GM12878 (cell line): ENCODE results near the gene EEF1AKMT2. TPM values are rescaled to one million over a fixed set of nuclear protein-coding genes. Genes with fewer than 3 reads are reported as not detected.

Experiments
- ATAC-seq: fragments of 200-7000 bp; cut with Tn5 transposase; 3 replicates; pipeline ENCODE4 v1.9.1; 2020; ENCODE audit warnings: mild to moderate bottlenecking, moderate library complexity
- BruUV-seq: library from RNA; stranded (reverse); fragments of 400-500 nt; replicated peaks from 2 replicates; lab custom pipeline; 2021; lab: Mats Ljungman, UMichigan
- CTCF ChIA-PET: fragments of 300-600 bp; sonication (Branson Sonifier 250); formaldehyde crosslinking; extraction: SDS; loops from one replicate; lab custom pipeline; 2021; ENCODE audit warnings: inconsistent platforms; lab: Yijun Ruan, JAX
- POLR2A ChIA-PET: fragments of 350-600 bp; formaldehyde crosslinking; extraction: SDS; loops from one replicate; lab custom pipeline; 2021; ENCODE audit warnings: inconsistent platforms; lab: Charles Lee
- RAD21 ChIA-PET: fragments of 300-600 bp; sonication (Branson Sonifier 250); formaldehyde crosslinking; loops from one replicate; lab custom pipeline; 2023; ENCODE audit warnings: antibody characterized with exemption; ENCODE audit not compliant: unreplicated experiment; lab: Charles Lee
- SMC1A ChIA-PET: fragments of 300-600 bp; sonication (Branson Sonifier 250); formaldehyde crosslinking; loops from one replicate; lab custom pipeline; 2023; ENCODE audit not compliant: unreplicated experiment, uncharacterized antibody; lab: Charles Lee
- DNase-seq: peaks from one replicate; pipeline ENCODE4 v3.0.0-alpha.2; 2011; ENCODE audit warnings: low read depth, low spot score
- FAIRE-seq: peaks from 3 replicates; lab custom pipeline; 2011; peaks lifted over from hg19 to GRCh38; lab: Jason Lieb, UNC
- H2AFZ ChIP-seq: 2 replicates; pipeline ENCODE4 v1.6.0; 2011; ENCODE audit warnings: low read depth, low read length, control low read depth; ENCODE audit not compliant: control insufficient read depth
- H3K27ac ChIP-seq: 2 replicates; pipeline ENCODE4 v1.5.1; 2011; ENCODE audit warnings: control low read depth; ENCODE audit not compliant: control insufficient read depth, insufficient read depth
- H3K27me3 ChIP-seq, 2 experiments: replicated peaks in 1 of 2; 2 replicates each; pipeline versions ENCODE4 v1.6.0 to v1.6.1; 2011; ENCODE audit warnings: low read length in 1 of 2; ENCODE audit not compliant: control insufficient read depth in 2 of 2, insufficient read depth in 2 of 2
- H3K36me3 ChIP-seq, 2 experiments: 2 replicates each; pipeline ENCODE4 v1.5.1; 2011; ENCODE audit warnings: low read length in 1 of 2; ENCODE audit not compliant: control insufficient read depth in 2 of 2, insufficient read depth in 2 of 2
- H3K4me1 ChIP-seq: 2 replicates; pipeline ENCODE4 v1.6.1; 2011; ENCODE audit warnings: mild to moderate bottlenecking, low read length, moderate library complexity, mixed read lengths; ENCODE audit not compliant: control insufficient read depth, insufficient read depth
- H3K4me2 ChIP-seq: 2 replicates; pipeline ENCODE4 v1.6.0; 2011; ENCODE audit warnings: control low read depth; ENCODE audit not compliant: control insufficient read depth, insufficient read depth
- H3K4me3 ChIP-seq: fragments of 200-600 bp; sonication (generic); 2 replicates; pipeline ENCODE4 v1.5.1; 2016
- H3K79me2 ChIP-seq: 2 replicates; pipeline ENCODE4 v1.6.0; 2011; ENCODE audit warnings: low read length; ENCODE audit not compliant: control insufficient read depth, insufficient read depth
- H3K9ac ChIP-seq: 2 replicates; pipeline ENCODE4 v1.8.0; 2011; ENCODE audit warnings: low read length, control low read depth, mixed read lengths; ENCODE audit not compliant: control insufficient read depth, insufficient read depth
- H3K9me3 ChIP-seq: replicated peaks from 3 replicates; pipeline ENCODE4 v1.5.1; 2011; ENCODE audit warnings: mild to moderate bottlenecking, low read length; ENCODE audit not compliant: control insufficient read depth, insufficient read depth
- H4K20me1 ChIP-seq: 2 replicates; pipeline ENCODE4 v1.6.0; 2011; ENCODE audit not compliant: control insufficient read depth, insufficient read depth
- GABPA ChIP-seq: IDR thresholded peaks from 2 replicates; pipeline ENCODE4 v1.6.1; 2014; ENCODE audit warnings: antibody characterized with exemption, low read depth, mild to moderate bottlenecking, inconsistent platforms
- MEF2A ChIP-seq: IDR thresholded peaks from 2 replicates; pipeline ENCODE4 v1.6.1; 2011; ENCODE audit warnings: low read depth, mild to moderate bottlenecking, low read length, moderate library complexity; ENCODE audit not compliant: insufficient read depth
- MXI1 ChIP-seq: fragments of 150-350 bp; IDR thresholded peaks from 2 replicates; pipeline ENCODE4 v1.6.1; 2011; ENCODE audit warnings: low read depth, mild to moderate bottlenecking, inconsistent platforms, low read length, improper control_type of control experiment
- PAX8 ChIP-seq: fragments of 450-650 bp; IDR thresholded peaks from 2 replicates; pipeline ENCODE4 v1.6.1; 2017; ENCODE audit warnings: mild to moderate bottlenecking, moderate library complexity
- RCOR1 ChIP-seq: conservative IDR thresholded peaks from 2 replicates; pipeline ENCODE4 v1.6.1; 2012; ENCODE audit warnings: low read depth, low read length, improper control_type of control experiment
- SREBF2 ChIP-seq: IDR thresholded peaks from 2 replicates; pipeline ENCODE4 v1.6.1; 2012; ENCODE audit warnings: mild to moderate bottlenecking, low read length
- TCF7 ChIP-seq: IDR thresholded peaks from 2 replicates; pipeline ENCODE4 v1.6.1; 2014; ENCODE audit warnings: antibody characterized with exemption, borderline replicate concordance
- ZNF207 ChIP-seq: fragments of 450-650 bp; IDR thresholded peaks from 2 replicates; pipeline ENCODE4 v1.6.1; 2014; ENCODE audit warnings: antibody characterized with exemption, mild to moderate bottlenecking, borderline replicate concordance
- WGBS: methylation state at CpG from one replicate; pipeline ENCODE4 v1.1.6; 2016; ENCODE audit warnings: low lambda C conversion rate; ENCODE audit not compliant: insufficient replicate concordance, insufficient coverage; ENCODE audit errors: missing lambda C conversion rate; 5-methylcytosine and 5-hydroxymethylcytosine counted together
- in situ Hi-C: fragments of 300-500 bp; cut with MboI; formaldehyde crosslinking; loops from 9 replicates; pipeline ENCODE4 v1.14.3; 2018; ENCODE audit warnings: mixed read lengths
- intact Hi-C: fragments of 100-400 bp; cut with micrococcal nuclease; formaldehyde crosslinking; loops from one replicate; pipeline ENCODE4 v1.14.2; 2022; ENCODE audit not compliant: unreplicated experiment
- polyA plus RNA-seq, 11 experiments: library from polyadenylated mRNA; depleted of rRNA in 4 of 11; unstranded in 6 of 11; stranded (reverse) in 5 of 11; fragments of >200 nt; fragmentation: Nextera tagmentation in 4 of 11; fragmentation: Illumina TruSeq in 1 of 11; extraction: Ambion mirVana in 4 of 11; extraction: Trizol in 1 of 11; gene quantifications; 1 replicate in 1 of 11; 2 replicates in 10 of 11; pipeline versions ENCODE4 v1.2.1 to v1.2.3, GENCODE V29; 2011 to 2016; ENCODE audit warnings: inconsistent platforms in 2 of 11, missing spikeins in 2 of 11, low read depth in 1 of 11
- total RNA-seq, 4 experiments: library from RNA; depleted of rRNA in 3 of 4; stranded (reverse); fragments of >200 nt in 3 of 4; fragmentation: Illumina TruSeq in 1 of 4; extraction: Trizol in 1 of 4; gene quantifications; 2 replicates each; pipeline versions ENCODE4 v1.2.1 to v1.2.3, GENCODE V29; 2013 to 2021
- TF ChIP-seq, protein P1 (sequence below): fragments of 450-650 bp; IDR thresholded peaks from 2 replicates; pipeline ENCODE4 v1.6.1; 2017; ENCODE audit warnings: mild to moderate bottlenecking, moderate library complexity
- TF ChIP-seq, protein P2 (sequence below): IDR thresholded peaks from 2 replicates; pipeline ENCODE4 v1.6.1; 2012; ENCODE audit warnings: mild to moderate bottlenecking, low read depth, low read length
- TF ChIP-seq, protein P3 (sequence below): fragments of 150-350 bp; IDR thresholded peaks from 2 replicates; pipeline ENCODE4 v1.6.1; 2014; ENCODE audit warnings: mild to moderate bottlenecking, low read depth, low read length

EEF1AKMT2 gene
- total and polyA plus RNA-seq, 10 of the 15 experiments (the other 5 are each of a cell fraction or from before 2014, with no cell fraction given), result 9.1 to 29.3 (median 23.6) TPM

DNA sequence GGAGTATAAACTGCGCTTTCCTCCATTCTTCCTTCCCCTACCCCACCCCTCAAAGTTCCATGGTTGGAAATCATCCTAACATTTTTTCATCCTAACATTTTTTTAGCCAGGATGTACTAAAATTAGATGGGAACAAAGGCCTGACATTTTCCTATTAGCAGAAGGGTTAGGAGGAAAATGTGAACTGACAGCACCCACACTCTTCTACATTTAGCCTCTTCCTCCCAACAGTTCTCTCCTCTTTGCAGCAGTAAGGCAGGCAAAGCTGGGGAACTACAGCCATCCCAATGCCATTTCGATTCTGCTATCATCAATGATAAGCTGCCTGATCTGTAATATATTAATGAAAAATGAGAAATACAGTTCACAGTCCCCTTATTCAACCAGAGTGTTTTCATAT is 36.1 kb downstream of the EEF1AKMT2 start (continued):
- TF ChIP-seq, protein P1, sequence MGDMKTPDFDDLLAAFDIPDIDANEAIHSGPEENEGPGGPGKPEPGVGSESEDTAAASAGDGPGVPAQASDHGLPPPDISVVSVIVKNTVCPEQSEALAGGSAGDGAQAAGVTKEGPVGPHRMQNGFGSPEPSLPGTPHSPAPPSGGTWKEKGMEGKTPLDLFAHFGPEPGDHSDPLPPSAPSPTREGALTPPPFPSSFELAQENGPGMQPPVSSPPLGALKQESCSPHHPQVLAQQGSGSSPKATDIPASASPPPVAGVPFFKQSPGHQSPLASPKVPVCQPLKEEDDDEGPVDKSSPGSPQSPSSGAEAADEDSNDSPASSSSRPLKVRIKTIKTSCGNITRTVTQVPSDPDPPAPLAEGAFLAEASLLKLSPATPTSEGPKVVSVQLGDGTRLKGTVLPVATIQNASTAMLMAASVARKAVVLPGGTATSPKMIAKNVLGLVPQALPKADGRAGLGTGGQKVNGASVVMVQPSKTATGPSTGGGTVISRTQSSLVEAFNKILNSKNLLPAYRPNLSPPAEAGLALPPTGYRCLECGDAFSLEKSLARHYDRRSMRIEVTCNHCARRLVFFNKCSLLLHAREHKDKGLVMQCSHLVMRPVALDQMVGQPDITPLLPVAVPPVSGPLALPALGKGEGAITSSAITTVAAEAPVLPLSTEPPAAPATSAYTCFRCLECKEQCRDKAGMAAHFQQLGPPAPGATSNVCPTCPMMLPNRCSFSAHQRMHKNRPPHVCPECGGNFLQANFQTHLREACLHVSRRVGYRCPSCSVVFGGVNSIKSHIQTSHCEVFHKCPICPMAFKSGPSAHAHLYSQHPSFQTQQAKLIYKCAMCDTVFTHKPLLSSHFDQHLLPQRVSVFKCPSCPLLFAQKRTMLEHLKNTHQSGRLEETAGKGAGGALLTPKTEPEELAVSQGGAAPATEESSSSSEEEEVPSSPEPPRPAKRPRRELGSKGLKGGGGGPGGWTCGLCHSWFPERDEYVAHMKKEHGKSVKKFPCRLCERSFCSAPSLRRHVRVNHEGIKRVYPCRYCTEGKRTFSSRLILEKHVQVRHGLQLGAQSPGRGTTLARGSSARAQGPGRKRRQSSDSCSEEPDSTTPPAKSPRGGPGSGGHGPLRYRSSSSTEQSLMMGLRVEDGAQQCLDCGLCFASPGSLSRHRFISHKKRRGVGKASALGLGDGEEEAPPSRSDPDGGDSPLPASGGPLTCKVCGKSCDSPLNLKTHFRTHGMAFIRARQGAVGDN, result no peak
- TF ChIP-seq MXI1, result no peak

DNA sequence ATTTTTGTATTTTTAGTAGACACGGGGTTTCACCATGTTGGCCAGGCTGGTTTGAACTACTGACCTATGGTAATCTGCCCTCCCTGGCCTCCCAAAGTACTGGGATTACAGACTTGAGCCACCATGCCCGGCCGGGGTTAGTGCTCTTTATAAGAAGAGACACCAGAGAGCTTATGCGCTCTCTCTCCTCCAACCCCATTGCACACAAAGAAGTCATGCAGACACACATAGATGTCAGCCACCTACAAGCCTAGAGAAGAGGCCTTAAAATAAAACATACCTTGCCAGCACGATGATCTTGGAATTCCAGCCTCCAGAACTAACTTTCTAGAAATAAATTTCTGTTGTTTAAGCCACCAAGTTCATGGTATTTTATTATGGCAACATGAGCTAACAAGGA is 37.5 kb downstream of the EEF1AKMT2 start:
- ChIA-PET SMC1A (interaction anchor here (1.0 to 3.2 kb wide), 5 partner anchors 8 to 214 kb away, joined by 3 to 12 read pairs (median 5); no protein-coding TSS in a partner anchor), POLR2A (interaction anchor here (0.9 kb wide), 1 partner anchor 206 kb away, joined by 3 read pairs; no protein-coding TSS in a partner anchor), CTCF (interaction anchor here (0.8 to 5.2 kb wide), 4 partner anchors 7 to 64 kb away, joined by 3 to 44 read pairs (median 8); no protein-coding TSS in a partner anchor), RAD21 (interaction anchor here (0.8 kb wide), 1 partner anchor 9 kb away, joined by 3 read pairs; no protein-coding TSS in a partner anchor)
- ATAC-seq (no peak), FAIRE-seq (no peak), DNase-seq (no peak)
- Histone ChIP-seq H4K20me1 (no peaks in the 10 kb centered on the region), H3K79me2 (no peaks in the 10 kb centered on the region), H3K27ac (no peak overlapping the region), H3K36me3 (no peaks in the 10 kb centered on the region; a peak in 2 of 4 replicates), H3K4me2 (no peak overlapping the region), H3K9ac (no peak overlapping the region), H3K4me3 (no peak overlapping the region), H3K4me1 (peaks cover 4% of the 10 kb centered on the region; the same call in 1 of the 2 replicates), H2AFZ (no peak overlapping the region), H3K27me3 (no peaks in the 10 kb centered on the region), H3K9me3 (no peaks in the 10 kb centered on the region)
- BruUV-seq, result no TSS peak
- in situ Hi-C loops, result no loop called here
- 97% methylated on average over 5 of the region's 5 CpGs for WGBS
- intact Hi-C loops, result no loop called here
- TF ChIP-seq PAX8 (no peak), GABPA (no peak), SREBF2 (no peak), RCOR1 (no peak), ZNF207 (no peak), MEF2A (no peak), TCF7 (no peak)
- TF ChIP-seq, protein P2, sequence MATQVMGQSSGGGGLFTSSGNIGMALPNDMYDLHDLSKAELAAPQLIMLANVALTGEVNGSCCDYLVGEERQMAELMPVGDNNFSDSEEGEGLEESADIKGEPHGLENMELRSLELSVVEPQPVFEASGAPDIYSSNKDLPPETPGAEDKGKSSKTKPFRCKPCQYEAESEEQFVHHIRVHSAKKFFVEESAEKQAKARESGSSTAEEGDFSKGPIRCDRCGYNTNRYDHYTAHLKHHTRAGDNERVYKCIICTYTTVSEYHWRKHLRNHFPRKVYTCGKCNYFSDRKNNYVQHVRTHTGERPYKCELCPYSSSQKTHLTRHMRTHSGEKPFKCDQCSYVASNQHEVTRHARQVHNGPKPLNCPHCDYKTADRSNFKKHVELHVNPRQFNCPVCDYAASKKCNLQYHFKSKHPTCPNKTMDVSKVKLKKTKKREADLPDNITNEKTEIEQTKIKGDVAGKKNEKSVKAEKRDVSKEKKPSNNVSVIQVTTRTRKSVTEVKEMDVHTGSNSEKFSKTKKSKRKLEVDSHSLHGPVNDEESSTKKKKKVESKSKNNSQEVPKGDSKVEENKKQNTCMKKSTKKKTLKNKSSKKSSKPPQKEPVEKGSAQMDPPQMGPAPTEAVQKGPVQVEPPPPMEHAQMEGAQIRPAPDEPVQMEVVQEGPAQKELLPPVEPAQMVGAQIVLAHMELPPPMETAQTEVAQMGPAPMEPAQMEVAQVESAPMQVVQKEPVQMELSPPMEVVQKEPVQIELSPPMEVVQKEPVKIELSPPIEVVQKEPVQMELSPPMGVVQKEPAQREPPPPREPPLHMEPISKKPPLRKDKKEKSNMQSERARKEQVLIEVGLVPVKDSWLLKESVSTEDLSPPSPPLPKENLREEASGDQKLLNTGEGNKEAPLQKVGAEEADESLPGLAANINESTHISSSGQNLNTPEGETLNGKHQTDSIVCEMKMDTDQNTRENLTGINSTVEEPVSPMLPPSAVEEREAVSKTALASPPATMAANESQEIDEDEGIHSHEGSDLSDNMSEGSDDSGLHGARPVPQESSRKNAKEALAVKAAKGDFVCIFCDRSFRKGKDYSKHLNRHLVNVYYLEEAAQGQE, result no peak
- TF ChIP-seq, protein P3, sequence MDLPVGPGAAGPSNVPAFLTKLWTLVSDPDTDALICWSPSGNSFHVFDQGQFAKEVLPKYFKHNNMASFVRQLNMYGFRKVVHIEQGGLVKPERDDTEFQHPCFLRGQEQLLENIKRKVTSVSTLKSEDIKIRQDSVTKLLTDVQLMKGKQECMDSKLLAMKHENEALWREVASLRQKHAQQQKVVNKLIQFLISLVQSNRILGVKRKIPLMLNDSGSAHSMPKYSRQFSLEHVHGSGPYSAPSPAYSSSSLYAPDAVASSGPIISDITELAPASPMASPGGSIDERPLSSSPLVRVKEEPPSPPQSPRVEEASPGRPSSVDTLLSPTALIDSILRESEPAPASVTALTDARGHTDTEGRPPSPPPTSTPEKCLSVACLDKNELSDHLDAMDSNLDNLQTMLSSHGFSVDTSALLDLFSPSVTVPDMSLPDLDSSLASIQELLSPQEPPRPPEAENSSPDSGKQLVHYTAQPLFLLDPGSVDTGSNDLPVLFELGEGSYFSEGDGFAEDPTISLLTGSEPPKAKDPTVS, result no peak
